IMR-90 (cell line): ENCODE measurements around the gene METTL5. TPM values are rescaled to one million over a fixed set of nuclear protein-coding genes. Genes with fewer than 3 reads are reported as not detected.

Experiments used
- ATAC-seq: fragments of 200-7000 bp; cut with Tn5 transposase; 2 replicates; pipeline ENCODE4 v1.9.1; 2020; ENCODE audit warnings: low read depth, mild to moderate bottlenecking, moderate library complexity
- BruUV-seq: library from RNA; stranded (reverse); fragments of 400-500 nt; replicated peaks from 2 replicates; lab custom pipeline; 2021; lab: Mats Ljungman, UMichigan
- CTCF ChIA-PET: fragments of 300-600 bp; formaldehyde crosslinking; extraction: SDS; loops from one replicate; lab custom pipeline; 2021; ENCODE audit warnings: antibody characterized with exemption; lab: Yijun Ruan, JAX
- POLR2A ChIA-PET: fragments of 300-600 bp; sonication (Branson Sonifier 250); formaldehyde crosslinking; loops from one replicate; lab custom pipeline; 2022; ENCODE audit warnings: antibody characterized with exemption; ENCODE audit not compliant: unreplicated experiment; lab: Charles Lee
- DNase-seq: peaks from one replicate; pipeline ENCODE4 v3.0.0; 2013
- H2AFZ ChIP-seq: replicated peaks from 2 replicates; pipeline ENCODE3; 2013; ENCODE audit warnings: low read length, mild to moderate bottlenecking; ENCODE audit not compliant: poor library complexity
- H2AK5ac ChIP-seq: 2 replicates; pipeline ENCODE4 v1.6.1; 2013; ENCODE audit warnings: low read depth, low read length, inconsistent platforms
- H2AK9ac ChIP-seq: replicated peaks from 2 replicates; pipeline ENCODE3; 2013; ENCODE audit warnings: mild to moderate bottlenecking, low read depth, low read length, moderate library complexity; ENCODE audit not compliant: poor library complexity
- H2BK120ac ChIP-seq: 2 replicates; pipeline ENCODE4 v1.6.1; 2013; ENCODE audit warnings: low read depth, low read length, inconsistent platforms
- H2BK15ac ChIP-seq: 3 replicates; pipeline ENCODE4 v1.6.1; 2013; ENCODE audit warnings: low read depth, low read length, inconsistent platforms
- H2BK20ac ChIP-seq: 2 replicates; pipeline ENCODE4 v1.6.1; 2013; ENCODE audit warnings: low read depth, mild to moderate bottlenecking, inconsistent platforms, low read length, moderate library complexity
- H2BK5ac ChIP-seq: 2 replicates; pipeline ENCODE4 v1.6.1; 2013; ENCODE audit warnings: mild to moderate bottlenecking, low read depth, low read length, inconsistent platforms; ENCODE audit not compliant: poor library complexity, severe bottlenecking
- H3K14ac ChIP-seq: replicated peaks from 2 replicates; pipeline ENCODE4 v1.6.1; 2013; ENCODE audit warnings: low read depth, low read length, inconsistent platforms
- H3K18ac ChIP-seq: 2 replicates; pipeline ENCODE4 v1.6.1; 2013; ENCODE audit warnings: low read depth, low read length, control low read depth
- H3K23ac ChIP-seq: 2 replicates; pipeline ENCODE4 v1.6.1; 2013; ENCODE audit warnings: low read depth, low read length, inconsistent platforms
- H3K27ac ChIP-seq: 2 replicates; pipeline ENCODE4 v1.5.1; 2013; ENCODE audit warnings: mild to moderate bottlenecking, control low read depth, low read length; ENCODE audit not compliant: insufficient read depth
- H3K27me3 ChIP-seq: 2 replicates; pipeline ENCODE4 v1.6.1; 2013; ENCODE audit warnings: low read length; ENCODE audit not compliant: control insufficient read depth, insufficient read depth
- H3K36me3 ChIP-seq: 2 replicates; pipeline ENCODE4 v1.6.1; 2013; ENCODE audit warnings: low read length, mixed read lengths; ENCODE audit not compliant: control insufficient read depth, insufficient read depth
- H3K4ac ChIP-seq: 2 replicates; pipeline ENCODE4 v1.6.1; 2013; ENCODE audit warnings: low read depth, low read length, inconsistent platforms
- H3K4me1 ChIP-seq: 2 replicates; pipeline ENCODE4 v1.6.1; 2013; ENCODE audit warnings: low read length, mixed read lengths; ENCODE audit not compliant: control insufficient read depth, insufficient read depth
- H3K4me2 ChIP-seq: 2 replicates; pipeline ENCODE4 v1.6.1; 2013; ENCODE audit warnings: low read depth, mild to moderate bottlenecking, control low read depth, low read length, moderate library complexity
- H3K4me3 ChIP-seq: 2 replicates; pipeline ENCODE4 v1.5.1; 2013; ENCODE audit warnings: low read depth, mild to moderate bottlenecking, control low read depth, low read length, moderate library complexity; ENCODE audit not compliant: insufficient read depth
- H3K56ac ChIP-seq: 2 replicates; pipeline ENCODE4 v1.6.1; 2013; ENCODE audit warnings: low read length, inconsistent platforms; ENCODE audit not compliant: insufficient read depth; ENCODE audit errors: extremely low read depth
- H3K79me1 ChIP-seq, 2 experiments: 2 replicates each; pipeline ENCODE4 v1.6.1; 2013; ENCODE audit warnings: low read length in 2 of 2, inconsistent platforms in 1 of 2, low read depth in 1 of 2
- H3K9ac ChIP-seq: 2 replicates; pipeline ENCODE4 v1.6.1; 2013; ENCODE audit warnings: low read depth, low read length, control low read depth
- H3K9me1 ChIP-seq: 2 replicates; pipeline ENCODE4 v1.6.1; 2013; ENCODE audit warnings: low read length, inconsistent platforms; ENCODE audit not compliant: insufficient read depth
- H3K9me3 ChIP-seq: 2 replicates; pipeline ENCODE4 v1.6.1; 2013; ENCODE audit warnings: low read length; ENCODE audit not compliant: control insufficient read depth, insufficient read depth
- H4K20me1 ChIP-seq: 2 replicates; pipeline ENCODE4 v1.6.1; 2013; ENCODE audit warnings: low read length, inconsistent platforms; ENCODE audit not compliant: insufficient read depth
- H4K5ac ChIP-seq: 2 replicates; pipeline ENCODE4 v1.6.1; 2013; ENCODE audit warnings: mild to moderate bottlenecking, low read depth, low read length, control low read depth
- H4K8ac ChIP-seq, 2 experiments: 2 replicates each; pipeline ENCODE4 v1.6.1; 2013; ENCODE audit warnings: low read depth in 2 of 2, low read length in 2 of 2, control low read depth in 1 of 2, inconsistent platforms in 1 of 2
- H4K91ac ChIP-seq: 2 replicates; pipeline ENCODE4 v1.6.1; 2013; ENCODE audit warnings: low read depth, low read length, inconsistent platforms; ENCODE audit not compliant: insufficient read depth
- CEBPB ChIP-seq: IDR thresholded peaks from 2 replicates; pipeline ENCODE4 v1.6.1; 2012; ENCODE audit warnings: low read depth, low read length, improper control_type of control experiment
- CHD1 ChIP-seq: IDR thresholded peaks from 2 replicates; pipeline ENCODE4 v1.6.1; 2012; ENCODE audit warnings: low read depth, low read length, improper control_type of control experiment
- ELK1 ChIP-seq: fragments of 150-350 bp; IDR thresholded peaks from 2 replicates; pipeline ENCODE4 v1.6.1; 2016; ENCODE audit warnings: low read depth, mild to moderate bottlenecking, low read length, moderate library complexity, borderline replicate concordance
- FOS ChIP-seq: fragments of 150-350 bp; IDR thresholded peaks from 2 replicates; pipeline ENCODE4 v1.6.1; 2016; ENCODE audit warnings: low read depth, low read length
- MAFK ChIP-seq: IDR thresholded peaks from 2 replicates; pipeline ENCODE4 v1.6.1; 2012; ENCODE audit warnings: low read depth, low read length, improper control_type of control experiment
- MAZ ChIP-seq: IDR thresholded peaks from 2 replicates; pipeline ENCODE4 v1.6.1; 2012; ENCODE audit warnings: low read depth, mild to moderate bottlenecking, low read length, improper control_type of control experiment, moderate library complexity, borderline replicate concordance
- MXI1 ChIP-seq: IDR thresholded peaks from 2 replicates; pipeline ENCODE4 v1.6.1; 2012; ENCODE audit warnings: low read depth, mild to moderate bottlenecking, low read length, moderate library complexity, borderline replicate concordance
- NFE2L2 ChIP-seq: fragments of 150-350 bp; IDR thresholded peaks from 2 replicates; pipeline ENCODE4 v1.6.1; 2016; ENCODE audit warnings: low read depth, mild to moderate bottlenecking, low read length
- POLR2A ChIP-seq: IDR thresholded peaks from 2 replicates; pipeline ENCODE4 v1.6.1; 2012; ENCODE audit warnings: mild to moderate bottlenecking, low read depth, low read length
- RAD21 ChIP-seq: IDR thresholded peaks from 2 replicates; pipeline ENCODE4 v1.6.1; 2012; ENCODE audit warnings: low read length, improper control_type of control experiment
- RCOR1 ChIP-seq: IDR thresholded peaks from 2 replicates; pipeline ENCODE4 v1.6.1; 2012; ENCODE audit warnings: mild to moderate bottlenecking, low read length, improper control_type of control experiment; ENCODE audit not compliant: insufficient replicate concordance
- RFX5 ChIP-seq: IDR thresholded peaks from 2 replicates; pipeline ENCODE4 v1.8.0; 2012; ENCODE audit warnings: low read depth, mild to moderate bottlenecking, low read length, moderate library complexity
- SMC3 ChIP-seq: fragments of 150-350 bp; IDR thresholded peaks from 2 replicates; pipeline ENCODE4 v1.6.1; 2016; ENCODE audit warnings: low read depth, mild to moderate bottlenecking, antibody characterized with exemption, low read length, moderate library complexity
- WGBS, 2 experiments: methylation state at CpG; one replicate each; pipeline versions ENCODE4 v1.1.5 to v1.1.7; 2013; ENCODE audit warnings: missing lambda C conversion rate in 2 of 2; ENCODE audit not compliant: insufficient read length in 1 of 2; ENCODE audit errors: extremely low coverage in 2 of 2; 5-methylcytosine and 5-hydroxymethylcytosine counted together
- dilution Hi-C: fragments of 300-500 bp; cut with HindIII; formaldehyde crosslinking; loops from one replicate; pipeline ENCODE4 v1.14.3; 2018; ENCODE audit warnings: low sequenced_read_pairs; ENCODE audit not compliant: unreplicated experiment
- in situ Hi-C: fragments of 300-500 bp; cut with MboI; formaldehyde crosslinking; loops from 3 replicates; pipeline ENCODE4 v1.14.3; 2019; ENCODE audit warnings: low sequenced_read_pairs, inconsistent platforms, mixed read lengths
- intact Hi-C: fragments of 100-400 bp; cut with micrococcal nuclease; formaldehyde crosslinking; loops from 2 replicates; pipeline ENCODE4 v1.10.0; 2022
- polyA plus RNA-seq, 3 experiments: library from polyadenylated mRNA; depleted of rRNA; stranded (reverse); fragments of >200 nt; gene quantifications; 2 replicates each; pipeline ENCODE4 v1.2.3, GENCODE V29; 2012; ENCODE audit warnings: low replicate concordance in 1 of 3
- total RNA-seq: library from RNA; depleted of rRNA; stranded (reverse); fragments of >200 nt; gene quantifications from 2 replicates; pipeline ENCODE4 v1.2.3, GENCODE V29; 2012
- TF ChIP-seq, protein P1 (sequence below): fragments of 150-350 bp; IDR thresholded peaks from 2 replicates; pipeline ENCODE4 v1.6.1; 2017; ENCODE audit warnings: mild to moderate bottlenecking, antibody characterized with exemption, low read length, low read depth
- TF ChIP-seq, protein P2 (sequence below): conservative IDR thresholded peaks from 2 replicates; pipeline ENCODE4 v1.5.1; 2012; ENCODE audit warnings: mild to moderate bottlenecking, low read depth, low read length, improper control_type of control experiment

Gene METTL5
- total and polyA plus RNA-seq, 2 of the 4 experiments (the other 2 are of a cell fraction): 38.3 to 49.8 TPM

- Histone ChIP-seq H3K23ac (peak overlapping the region; percentile 96), H3K9me3 (no peaks in the 10 kb centered on the region), H2BK5ac (peak overlapping the region; percentile 66), H4K20me1 (peaks cover 14% of the 10 kb centered on the region), H2AK9ac (peak overlapping the region; percentile 59), H3K4me3 (peak overlapping the region; percentile 72), H3K27ac (peak overlapping the region; percentile 88), H3K4me2 (peak overlapping the region; percentile 85), H3K4me1 (peaks cover 4% of the 10 kb centered on the region), H2BK15ac (no peak overlapping the region), H4K5ac (peak overlapping the region; percentile 74; the same call in 1 of the 2 replicates), H3K9ac (peak overlapping the region; percentile 79), H3K14ac (peak overlapping the region; percentile 53), H2AFZ (peak overlapping the region; percentile 99), H3K9me1 (0 out of 2 replicates have a peak, but pooled peaks cover 3% of the 10 kb centered on the region), H3K4ac (peak overlapping the region; percentile 63), H4K91ac (peak overlapping the region; percentile 46; the same call in 1 of the 2 replicates), H3K79me1 (peaks cover 24 to 53% of the 10 kb centered on the region in 2 experiments), H3K56ac (peak overlapping the region; percentile 75; the same call in 1 of the 2 replicates), H2BK120ac (no peak overlapping the region), H3K18ac (peak overlapping the region; percentile 14; the same call in 1 of the 2 replicates), H3K27me3 (no peaks in the 10 kb centered on the region), H3K36me3 (peaks cover 2% of the 10 kb centered on the region; the same call in 1 of the 2 replicates), H4K8ac (peak overlapping the region; percentile 66 to 73; a peak in 2 of 4 replicates), H2BK20ac (no peak overlapping the region), H2AK5ac (peak overlapping the region; percentile 22; the same call in 1 of the 2 replicates)
- intact Hi-C loops: loop anchor here (1.0 to 2.0 kb wide), 2 partner anchors 103 to 372 kb away; no protein-coding TSS in a partner anchor
- dilution Hi-C loops: no loop called here
- DNase-seq: no peak
- in situ Hi-C loops: loop anchor here (25.0 kb wide), 1 partner anchor 1113 kb away; the partner anchor contains the start of gene GORASP2
- POLR2A ChIA-PET: interaction anchor here (0.5 kb wide), 2 partner anchors 21 to 48 kb away, joined by 3 to 4 read pairs; no protein-coding TSS in a partner anchor
- BruUV-seq: no TSS peak
- WGBS, 2 experiments: no CpG with 5 or more reads among the region's 4 CpGs
- ATAC-seq: 0 out of 2 replicates have a peak, but pooled peaks have one; percentile 0
- CTCF ChIA-PET: interaction anchor here (0.6 to 1.4 kb wide), 5 partner anchors 9 to 1426 kb away, joined by 3 to 5 read pairs (median 4); no protein-coding TSS in a partner anchor
- TF ChIP-seq SMC3: no peak
- no peak for TF ChIP-seq MAFK
- TF ChIP-seq MXI1: no peak
- TF ChIP-seq CHD1: no peak
- TF ChIP-seq CEBPB: no peak
- no peak for TF ChIP-seq MAZ
- no peak for TF ChIP-seq FOS
- TF ChIP-seq RAD21: no peak
- no peak for TF ChIP-seq POLR2A
- TF ChIP-seq, protein P1, sequence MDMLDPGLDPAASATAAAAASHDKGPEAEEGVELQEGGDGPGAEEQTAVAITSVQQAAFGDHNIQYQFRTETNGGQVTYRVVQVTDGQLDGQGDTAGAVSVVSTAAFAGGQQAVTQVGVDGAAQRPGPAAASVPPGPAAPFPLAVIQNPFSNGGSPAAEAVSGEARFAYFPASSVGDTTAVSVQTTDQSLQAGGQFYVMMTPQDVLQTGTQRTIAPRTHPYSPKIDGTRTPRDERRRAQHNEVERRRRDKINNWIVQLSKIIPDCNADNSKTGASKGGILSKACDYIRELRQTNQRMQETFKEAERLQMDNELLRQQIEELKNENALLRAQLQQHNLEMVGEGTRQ: no peak
- TF ChIP-seq, protein P2, sequence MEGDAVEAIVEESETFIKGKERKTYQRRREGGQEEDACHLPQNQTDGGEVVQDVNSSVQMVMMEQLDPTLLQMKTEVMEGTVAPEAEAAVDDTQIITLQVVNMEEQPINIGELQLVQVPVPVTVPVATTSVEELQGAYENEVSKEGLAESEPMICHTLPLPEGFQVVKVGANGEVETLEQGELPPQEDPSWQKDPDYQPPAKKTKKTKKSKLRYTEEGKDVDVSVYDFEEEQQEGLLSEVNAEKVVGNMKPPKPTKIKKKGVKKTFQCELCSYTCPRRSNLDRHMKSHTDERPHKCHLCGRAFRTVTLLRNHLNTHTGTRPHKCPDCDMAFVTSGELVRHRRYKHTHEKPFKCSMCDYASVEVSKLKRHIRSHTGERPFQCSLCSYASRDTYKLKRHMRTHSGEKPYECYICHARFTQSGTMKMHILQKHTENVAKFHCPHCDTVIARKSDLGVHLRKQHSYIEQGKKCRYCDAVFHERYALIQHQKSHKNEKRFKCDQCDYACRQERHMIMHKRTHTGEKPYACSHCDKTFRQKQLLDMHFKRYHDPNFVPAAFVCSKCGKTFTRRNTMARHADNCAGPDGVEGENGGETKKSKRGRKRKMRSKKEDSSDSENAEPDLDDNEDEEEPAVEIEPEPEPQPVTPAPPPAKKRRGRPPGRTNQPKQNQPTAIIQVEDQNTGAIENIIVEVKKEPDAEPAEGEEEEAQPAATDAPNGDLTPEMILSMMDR: no peak
- no peak for TF ChIP-seq ELK1
- TF ChIP-seq RCOR1: no peak
- TF ChIP-seq NFE2L2: no peak
- TF ChIP-seq RFX5: no peak
Measured at GRCh38 chr2:169823996-169824372, 721 bp downstream of the METTL5 start.
